Activated naive CD8-positive, alpha-beta T cell treated with anti-CD3 and anti-CD28 coated beads for 36 hours (primary cell): ENCODE results near the gene CANT1. TPM values are rescaled to one million over a fixed set of nuclear protein-coding genes. Genes with fewer than 3 reads are reported as not detected.
"Not testable (repeated sequence)": the region's sequence is repeated elsewhere in the genome, so short reads cannot be mapped to it uniquely, and the experiment has no call there.

ENCODE experiments used
- DNase-seq: peaks from one replicate; pipeline ENCODE4 v3.0.0; 2021
- H3K27ac Mint-ChIP-seq: one replicate; pipeline ENCODE4 v1.8.0; 2022; ENCODE audit warnings: mild to moderate bottlenecking, moderate library complexity, mixed read lengths
- H3K27me3 Mint-ChIP-seq: one replicate; pipeline ENCODE4 v1.8.0; 2022; ENCODE audit warnings: mild to moderate bottlenecking, mixed read lengths
- H3K36me3 Mint-ChIP-seq: one replicate; pipeline ENCODE4 v1.8.0; 2021; ENCODE audit warnings: mild to moderate bottlenecking, mixed read lengths
- H3K4me1 Mint-ChIP-seq: one replicate; pipeline ENCODE4 v1.8.0; 2021; ENCODE audit warnings: mixed read lengths
- H3K4me3 Mint-ChIP-seq: one replicate; pipeline ENCODE4 v1.8.0; 2022; ENCODE audit warnings: mild to moderate bottlenecking, moderate library complexity, mixed read lengths
- H3K9me3 Mint-ChIP-seq: one replicate; pipeline ENCODE4 v1.8.0; 2022; ENCODE audit warnings: mixed read lengths
- total RNA-seq, 2 experiments: library from RNA; stranded (reverse); gene quantifications; one replicate each; pipeline ENCODE4 v1.2.3, GENCODE V29; 2021

CANT1 gene
- total RNA-seq, 2 experiments from 2014 or later = 39.3 to 43.1 TPM

- peak within 1 kb of the TSS; percentile 82 for H3K4me3 Mint-ChIP-seq
- H3K36me3 Mint-ChIP-seq = no peaks in the 10 kb centered on the region
- H3K27me3 Mint-ChIP-seq = peaks cover 27% of the 10 kb centered on the region
- DNase-seq = peak; percentile 62
- H3K4me1 Mint-ChIP-seq = peaks cover 7% of the 10 kb centered on the region
- H3K27ac Mint-ChIP-seq = peak within 1 kb of the TSS; percentile 25
- no peaks in the 10 kb centered on the region for H3K9me3 Mint-ChIP-seq
Measured at GRCh38 chr17:79023886-79024771, 14.6 kb upstream of the CANT1 start, which contains the start of gene C1QTNF1. Gene C1QTNF1, plus strand, starts transcription at chr17:79024169. Its CDS starts 19,800 bp downstream, at chr17:79043969.

GRCh38 chr17:79023180-79023705, 13.7 kb upstream of the CANT1 start:
- Mint-ChIP-seq H3K9me3 (no peaks in the 10 kb centered on the region), H3K4me1 (peaks cover 7% of the 10 kb centered on the region), H3K36me3 (no peaks in the 10 kb centered on the region), H3K4me3 (peak overlapping the region; percentile 34), H3K27ac (no peak overlapping the region), H3K27me3 (peaks cover 27% of the 10 kb centered on the region)
- no peak for DNase-seq

DNA sequence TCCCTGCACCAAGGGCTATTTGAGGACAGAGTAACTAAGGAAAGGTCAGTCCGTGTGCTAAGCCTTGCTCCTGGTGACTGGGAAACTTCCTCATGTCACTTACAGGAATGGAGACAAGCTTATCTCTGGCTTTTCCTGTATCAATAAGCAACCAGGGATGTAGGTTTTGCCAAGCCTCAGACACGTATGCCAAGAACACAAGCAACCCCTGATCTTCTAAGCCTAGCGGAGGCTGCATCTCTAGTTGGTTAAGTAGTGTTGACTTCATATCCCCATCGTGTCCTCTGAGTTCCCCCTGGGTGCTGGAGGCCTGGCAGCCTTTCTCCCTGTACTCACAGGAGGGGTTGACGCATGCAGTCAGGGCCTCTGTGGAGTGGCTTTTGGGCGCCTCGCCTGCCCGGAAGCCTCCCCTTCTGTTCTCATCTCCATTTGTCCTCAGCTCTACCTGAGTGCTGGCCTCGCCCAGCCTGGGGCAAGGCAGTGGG, 13.0 kb upstream of the CANT1 start:
- no peak for DNase-seq
- Mint-ChIP-seq H3K4me1 (peaks cover 7% of the 10 kb centered on the region), H3K36me3 (no peaks in the 10 kb centered on the region), H3K27ac (no peak overlapping the region), H3K4me3 (no peak overlapping the region), H3K27me3 (peaks cover 27% of the 10 kb centered on the region), H3K9me3 (no peaks in the 10 kb centered on the region)

DNA sequence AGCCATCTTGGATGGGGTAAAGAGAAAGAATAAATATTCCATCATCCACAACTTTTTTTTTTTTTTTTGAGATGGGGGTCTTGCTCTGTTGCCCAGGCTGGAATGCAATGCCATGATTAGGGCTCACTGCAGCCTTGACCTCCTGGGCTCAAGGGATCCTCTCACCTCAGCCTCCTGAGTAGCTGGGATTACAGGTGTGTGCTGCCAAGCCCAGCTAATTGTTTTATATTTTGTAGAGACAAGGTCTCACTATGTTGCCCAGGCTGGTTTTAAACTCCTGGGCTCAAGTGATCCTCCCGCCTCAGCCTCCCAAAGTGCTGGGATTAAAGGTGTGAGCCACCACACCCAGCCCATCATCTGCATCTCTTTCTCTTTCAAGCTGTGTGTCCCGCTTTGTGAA, 12.4 kb upstream of the CANT1 start:
- not testable (repeated sequence) for H3K9me3 Mint-ChIP-seq

DNA sequence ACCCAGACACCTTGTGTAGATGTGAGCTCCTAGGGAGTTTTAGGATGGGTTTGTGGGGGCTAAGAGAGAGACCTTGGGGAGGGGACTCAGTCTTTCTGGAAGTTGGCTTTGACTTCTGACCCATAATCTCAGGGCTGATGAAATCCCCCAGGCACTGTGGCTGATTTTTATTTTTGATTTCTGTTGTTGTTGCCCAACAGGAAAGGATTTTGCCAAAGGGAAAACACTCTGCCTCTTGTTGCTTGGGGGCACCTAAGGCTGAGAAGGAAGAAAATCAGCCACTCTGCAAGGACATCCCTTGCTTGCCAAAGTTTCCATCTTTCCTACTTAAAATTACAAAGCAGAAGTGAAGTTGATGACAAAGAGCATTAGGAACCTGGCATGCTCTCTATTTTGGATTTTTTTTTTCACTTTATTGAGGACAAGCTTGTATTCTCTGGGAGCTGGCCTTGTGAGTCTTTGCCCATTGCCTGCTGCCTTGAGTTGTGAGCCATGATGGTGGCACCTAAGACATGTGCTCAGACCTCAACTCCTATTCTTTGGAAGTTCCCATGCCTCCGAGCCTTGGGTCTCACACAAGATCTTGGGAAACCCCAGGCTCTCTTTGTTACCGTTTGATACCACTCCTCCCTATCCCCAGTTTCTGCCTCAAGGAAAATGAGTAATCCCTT, 11.2 kb upstream of the CANT1 start:
- peaks cover 25% of the 10 kb centered on the region for H3K27me3 Mint-ChIP-seq
- H3K27ac Mint-ChIP-seq = no peak overlapping the region
- H3K4me1 Mint-ChIP-seq = peaks cover 7% of the 10 kb centered on the region
- no peak overlapping the region for H3K4me3 Mint-ChIP-seq
- H3K36me3 Mint-ChIP-seq = peaks cover under 1% of the 10 kb centered on the region
- peaks cover under 1% of the 10 kb centered on the region for H3K9me3 Mint-ChIP-seq
- no peak for DNase-seq

More for the DNA sequence above, 12.4 kb upstream of the CANT1 start:
- not testable (repeated sequence) for H3K4me3 Mint-ChIP-seq, H3K36me3 Mint-ChIP-seq, DNase-seq, H3K27ac Mint-ChIP-seq, H3K4me1 Mint-ChIP-seq
- peaks cover 27% of the 10 kb centered on the region for H3K27me3 Mint-ChIP-seq

GRCh38 chr17:79019632-79020584, 10.3 kb upstream of the CANT1 start:
- H3K27me3 Mint-ChIP-seq = peaks cover 18% of the 10 kb centered on the region
- no peak overlapping the region for H3K4me3 Mint-ChIP-seq
- H3K36me3 Mint-ChIP-seq = peaks cover 1% of the 10 kb centered on the region
- peaks cover 7% of the 10 kb centered on the region for H3K4me1 Mint-ChIP-seq
- DNase-seq = peak; percentile 32
- peaks cover 2% of the 10 kb centered on the region for H3K9me3 Mint-ChIP-seq
- no peak overlapping the region for H3K27ac Mint-ChIP-seq

GRCh38 chr17:79019261-79019631, 9.7 kb upstream of the CANT1 start:
- Mint-ChIP-seq H3K36me3 (peaks cover 1% of the 10 kb centered on the region), H3K9me3 (peaks cover 2% of the 10 kb centered on the region), H3K4me3 (no peak overlapping the region), H3K27ac (no peak overlapping the region), H3K27me3 (peaks cover 14% of the 10 kb centered on the region), H3K4me1 (peaks cover 4% of the 10 kb centered on the region)
- no peak for DNase-seq

GRCh38 chr17:79018370-79018695, 8.8 kb upstream of the CANT1 start:
- peaks cover 3% of the 10 kb centered on the region for H3K9me3 Mint-ChIP-seq
- no peak for DNase-seq
- H3K4me1 Mint-ChIP-seq = no peaks in the 10 kb centered on the region
- H3K27me3 Mint-ChIP-seq = peaks cover 8% of the 10 kb centered on the region
- H3K36me3 Mint-ChIP-seq = peaks cover 3% of the 10 kb centered on the region
- H3K4me3 Mint-ChIP-seq = no peak overlapping the region
- no peak overlapping the region for H3K27ac Mint-ChIP-seq

GRCh38 chr17:79017546-79018369, 8.2 kb upstream of the CANT1 start:
- no peak for DNase-seq
- Mint-ChIP-seq H3K9me3 (peaks cover 3% of the 10 kb centered on the region), H3K27me3 (peaks cover 6% of the 10 kb centered on the region), H3K36me3 (peaks cover 3% of the 10 kb centered on the region), H3K4me3 (no peak overlapping the region), H3K4me1 (no peaks in the 10 kb centered on the region), H3K27ac (no peak overlapping the region)

DNA sequence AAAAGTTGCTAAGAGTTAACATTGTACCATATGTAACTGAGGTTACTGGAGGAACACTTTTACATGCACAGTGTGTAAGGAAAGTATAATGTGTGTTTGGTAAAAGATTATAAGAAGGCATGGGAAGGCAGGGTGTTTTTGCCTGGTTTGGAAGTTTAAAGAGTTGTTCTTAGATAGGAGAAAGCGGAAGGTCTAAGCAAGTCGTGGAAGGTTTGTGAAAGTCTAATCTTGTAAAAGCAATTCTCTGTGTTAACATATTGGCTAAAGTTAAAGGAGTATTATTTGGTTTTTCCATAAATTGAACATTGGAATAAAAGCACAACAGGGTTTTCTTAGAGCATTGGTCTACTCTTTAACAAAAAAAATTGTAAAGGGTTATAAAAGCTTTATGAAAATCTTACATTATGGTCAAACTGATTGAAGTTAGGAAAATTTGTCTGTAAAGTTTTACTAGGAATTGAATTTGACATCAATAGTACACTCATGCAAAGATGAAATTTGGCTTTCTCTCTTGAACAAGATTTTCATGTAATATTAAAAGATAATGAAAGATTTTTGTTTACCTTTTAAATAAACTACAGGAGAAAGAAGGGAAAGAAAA, 4.7 kb upstream of the CANT1 start:
- H3K36me3 Mint-ChIP-seq = peaks cover 3% of the 10 kb centered on the region

DNA sequence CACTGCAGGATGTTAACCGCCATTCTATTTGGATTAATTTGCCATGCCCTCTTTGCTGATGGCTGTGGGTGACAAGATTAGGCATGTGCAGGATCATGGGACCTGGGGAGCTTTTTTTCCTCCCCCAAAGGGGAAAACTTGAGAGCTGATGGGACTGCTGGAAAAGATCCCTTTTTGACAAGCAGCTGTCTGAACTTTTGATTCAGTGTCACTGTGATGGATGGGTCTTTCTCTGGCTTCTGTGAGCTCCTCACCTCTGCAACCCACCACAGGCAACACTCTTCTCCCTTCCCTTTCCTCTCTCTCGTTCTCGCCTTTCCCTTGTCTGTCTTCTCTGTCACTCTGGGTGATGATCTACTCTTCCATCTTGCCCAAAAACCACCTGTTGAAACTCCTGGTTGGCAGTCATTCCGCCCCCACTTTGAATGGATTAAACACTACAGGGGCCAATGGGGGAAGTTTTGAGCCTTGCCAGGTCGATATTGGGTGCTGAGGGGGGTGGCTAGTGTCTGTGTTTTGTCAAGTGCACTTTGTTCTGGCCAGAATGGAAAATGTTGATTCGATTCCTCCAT, 3.1 kb upstream of the CANT1 start:
- peaks cover 6% of the 10 kb centered on the region for H3K36me3 Mint-ChIP-seq
- no peak overlapping the region for H3K27ac Mint-ChIP-seq
- peaks cover 3% of the 10 kb centered on the region for H3K27me3 Mint-ChIP-seq
- peaks cover 11% of the 10 kb centered on the region for H3K4me1 Mint-ChIP-seq
- no peak overlapping the region for H3K4me3 Mint-ChIP-seq
- H3K9me3 Mint-ChIP-seq = peaks cover 3% of the 10 kb centered on the region
- DNase-seq = no peak

More for the DNA sequence above, 4.7 kb upstream of the CANT1 start:
- Mint-ChIP-seq H3K4me1 (no peaks in the 10 kb centered on the region), H3K9me3 (peaks cover 3% of the 10 kb centered on the region), H3K27me3 (peaks cover 3% of the 10 kb centered on the region), H3K4me3 (no peak overlapping the region), H3K27ac (no peak overlapping the region)
- DNase-seq = no peak

DNA sequence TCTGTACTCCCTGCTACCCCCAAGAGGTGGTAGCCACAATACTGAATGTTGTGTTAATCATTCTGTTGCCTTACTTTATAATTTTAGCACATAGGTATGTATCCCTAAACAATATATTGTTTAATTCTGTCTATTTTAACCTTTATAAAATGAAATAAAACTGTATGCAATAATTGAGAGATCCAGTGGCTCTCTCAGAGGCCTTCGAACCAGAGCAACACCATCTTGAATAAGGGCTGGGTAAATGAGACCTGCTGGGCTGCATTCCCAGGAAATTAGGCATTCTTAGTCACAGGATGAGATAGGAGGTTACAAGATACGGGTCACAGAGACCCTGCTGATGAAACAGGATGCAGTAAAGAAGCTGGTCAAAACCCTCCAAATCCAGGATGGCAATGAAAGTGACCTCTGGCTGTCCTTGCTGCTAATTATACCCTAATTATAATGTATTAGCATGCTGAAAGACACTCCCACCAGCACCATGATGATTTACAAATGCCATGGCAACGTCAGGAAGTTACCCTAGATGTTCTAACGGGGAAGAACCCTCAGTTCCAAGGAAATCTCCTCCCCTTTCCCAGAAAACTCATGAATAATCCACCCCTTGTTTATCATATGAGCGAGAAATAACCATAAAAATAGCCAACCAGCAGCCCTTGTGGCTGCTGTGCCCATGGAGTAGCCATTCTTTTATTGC, 2.0 kb upstream of the CANT1 start:
- no peak for DNase-seq
- H3K4me3 Mint-ChIP-seq = no peak overlapping the region
- peaks cover 3% of the 10 kb centered on the region for H3K9me3 Mint-ChIP-seq
- peaks cover 20% of the 10 kb centered on the region for H3K4me1 Mint-ChIP-seq
- no peaks in the 10 kb centered on the region for H3K27me3 Mint-ChIP-seq
- H3K27ac Mint-ChIP-seq = no peak overlapping the region
- H3K36me3 Mint-ChIP-seq = peaks cover 10% of the 10 kb centered on the region

GRCh38 chr17:79010304-79010646, 711 bp upstream of the CANT1 start:
- H3K4me1 Mint-ChIP-seq = peaks cover 31% of the 10 kb centered on the region
- H3K9me3 Mint-ChIP-seq = peaks cover 2% of the 10 kb centered on the region
- H3K27me3 Mint-ChIP-seq = no peaks in the 10 kb centered on the region
- DNase-seq = no peak
- H3K4me3 Mint-ChIP-seq = peak overlapping the region; percentile 92
- H3K36me3 Mint-ChIP-seq = peaks cover 8% of the 10 kb centered on the region
- H3K27ac Mint-ChIP-seq = peak overlapping the region; percentile 90
